ENCODE measurements around the gene SERPINB2. TPM values are rescaled to one million over a fixed set of nuclear protein-coding genes. Genes with fewer than 3 reads are reported as not detected.

SERPINB2 gene
- total RNA-seq, 4 donors from 2014 or later, result 1.2 to 14.5 (median 3.0) TPM

DNA sequence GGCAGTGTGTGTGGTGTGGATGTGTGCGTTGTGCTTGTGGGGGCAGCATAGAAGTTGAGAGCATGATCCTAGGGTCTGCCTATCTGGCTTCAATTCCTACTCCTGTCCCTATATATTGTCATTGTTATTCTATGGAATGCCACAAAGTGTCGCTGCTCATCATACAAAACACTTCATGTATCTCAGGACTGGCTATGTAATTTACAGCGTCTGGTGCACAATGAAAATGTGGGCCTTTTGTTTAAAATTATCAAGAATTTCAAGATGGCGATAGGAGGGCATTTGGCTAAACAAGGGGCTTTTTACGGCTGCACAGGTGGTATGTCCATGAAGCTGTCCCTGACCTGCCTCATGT lies 3.4 kb downstream of the SERPINB2 start:
- no peak for ATAC-seq
- TF ChIP-seq POLR2AphosphoS5 (IDR thresholded peaks at IDR 0.05) (no peak), POLR2A (IDR thresholded peaks at IDR 0.05) (no peak), EP300 (IDR thresholded peaks at IDR 0.05) (no peak)
- TF ChIP-seq, protein P1, sequence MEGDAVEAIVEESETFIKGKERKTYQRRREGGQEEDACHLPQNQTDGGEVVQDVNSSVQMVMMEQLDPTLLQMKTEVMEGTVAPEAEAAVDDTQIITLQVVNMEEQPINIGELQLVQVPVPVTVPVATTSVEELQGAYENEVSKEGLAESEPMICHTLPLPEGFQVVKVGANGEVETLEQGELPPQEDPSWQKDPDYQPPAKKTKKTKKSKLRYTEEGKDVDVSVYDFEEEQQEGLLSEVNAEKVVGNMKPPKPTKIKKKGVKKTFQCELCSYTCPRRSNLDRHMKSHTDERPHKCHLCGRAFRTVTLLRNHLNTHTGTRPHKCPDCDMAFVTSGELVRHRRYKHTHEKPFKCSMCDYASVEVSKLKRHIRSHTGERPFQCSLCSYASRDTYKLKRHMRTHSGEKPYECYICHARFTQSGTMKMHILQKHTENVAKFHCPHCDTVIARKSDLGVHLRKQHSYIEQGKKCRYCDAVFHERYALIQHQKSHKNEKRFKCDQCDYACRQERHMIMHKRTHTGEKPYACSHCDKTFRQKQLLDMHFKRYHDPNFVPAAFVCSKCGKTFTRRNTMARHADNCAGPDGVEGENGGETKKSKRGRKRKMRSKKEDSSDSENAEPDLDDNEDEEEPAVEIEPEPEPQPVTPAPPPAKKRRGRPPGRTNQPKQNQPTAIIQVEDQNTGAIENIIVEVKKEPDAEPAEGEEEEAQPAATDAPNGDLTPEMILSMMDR (IDR thresholded peaks at IDR 0.05), result no peak
- Histone ChIP-seq H3K27me3 (no peaks in the 10 kb centered on the region), H3K36me3 (no peaks in the 10 kb centered on the region), H3K9me3 (no peaks in the 10 kb centered on the region), H3K4me3 (no peak overlapping the region), H3K27ac (no peak overlapping the region), H3K4me1 (no peaks in the 10 kb centered on the region)
- WGBS, 2 donors (ENCODE audit: low coverage in 1 of 2), result 61 to 86% methylated on average over 4 to 5 of the region's 5 CpGs

DNA sequence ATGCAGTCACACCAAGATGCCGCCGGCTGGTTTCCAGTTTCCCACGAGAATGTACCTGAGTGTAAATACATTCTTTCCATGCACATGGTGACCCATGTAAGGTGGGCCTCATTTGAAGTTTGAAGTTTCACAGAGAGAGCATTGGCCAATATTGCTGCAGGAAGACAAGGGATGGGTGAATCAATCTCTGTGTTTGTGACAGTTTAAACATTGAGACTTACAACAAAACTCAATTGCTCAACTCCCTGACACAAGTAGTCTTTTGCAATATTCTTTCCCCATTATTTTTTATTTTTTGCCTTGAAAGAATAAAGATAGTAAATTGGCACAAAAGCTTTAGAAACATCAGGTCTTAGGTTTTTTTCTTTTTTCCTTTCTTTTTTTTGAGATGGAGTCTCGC lies 5.1 kb downstream of the SERPINB2 start:
- H3K36me3 ChIP-seq, result no peaks in the 10 kb centered on the region
- TF ChIP-seq, protein P1 (IDR thresholded peaks at IDR 0.05), result no peak
- no peak for TF ChIP-seq EP300 (IDR thresholded peaks at IDR 0.05)
- TF ChIP-seq POLR2A (IDR thresholded peaks at IDR 0.05), result no peak
- no peak for TF ChIP-seq POLR2AphosphoS5 (IDR thresholded peaks at IDR 0.05)
- no peaks in the 10 kb centered on the region for H3K27me3 ChIP-seq
- H3K27ac ChIP-seq, result no peak overlapping the region
- WGBS, 2 donors (ENCODE audit: low coverage in 1 of 2), result 86 to 100% methylated on average over 1 to 4 of the region's 4 CpGs
- ATAC-seq, result no peak
- no peaks in the 10 kb centered on the region for H3K9me3 ChIP-seq
- H3K4me3 ChIP-seq, result no peak overlapping the region
- H3K4me1 ChIP-seq, result no peaks in the 10 kb centered on the region

DNA sequence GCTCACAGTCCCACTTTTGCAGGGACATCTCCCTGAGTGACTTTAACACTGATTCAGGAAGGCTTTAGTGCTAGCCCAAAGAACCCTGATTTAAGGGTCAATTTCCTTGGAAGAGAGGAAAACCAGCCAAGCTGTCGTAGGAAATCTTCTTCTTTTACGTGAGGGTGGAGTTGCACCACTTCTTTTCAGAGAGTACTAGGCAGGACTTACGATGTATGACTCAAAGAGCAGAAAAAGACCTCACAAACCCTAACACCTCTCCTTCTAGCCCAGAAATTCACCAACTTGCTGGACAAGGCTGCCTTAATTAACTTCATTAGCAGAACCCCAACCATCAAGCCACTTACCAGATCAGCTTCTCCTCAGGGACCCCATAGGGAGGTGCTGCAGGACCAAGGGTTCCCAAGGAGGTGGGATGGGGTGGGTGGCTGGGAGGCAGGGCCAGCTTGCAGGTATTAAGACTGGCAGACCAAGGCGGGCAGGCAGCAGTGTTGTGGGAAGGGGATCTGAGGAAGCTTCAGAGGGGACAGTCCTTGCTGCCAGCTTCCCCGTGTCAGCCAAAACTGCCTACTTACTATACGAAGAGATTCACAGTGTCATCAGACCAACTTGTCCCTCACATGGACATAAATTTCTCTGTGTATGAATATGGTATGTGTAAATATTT lies 6.7 kb downstream of the SERPINB2 start:
- no peaks in the 10 kb centered on the region for H3K4me1 ChIP-seq
- no peaks in the 10 kb centered on the region for H3K27me3 ChIP-seq
- no peak for ATAC-seq
- no peaks in the 10 kb centered on the region for H3K9me3 ChIP-seq
- H3K36me3 ChIP-seq, result no peaks in the 10 kb centered on the region
- no peak overlapping the region for H3K27ac ChIP-seq
- no CpG with 5 or more reads among the region's 6 CpGs for WGBS, 2 donors (ENCODE audit: low coverage in 1 of 2)
- H3K4me3 ChIP-seq, result no peak overlapping the region
- TF ChIP-seq EP300 (IDR thresholded peaks at IDR 0.05) (no peak), POLR2A (IDR thresholded peaks at IDR 0.05) (no peak), POLR2AphosphoS5 (IDR thresholded peaks at IDR 0.05) (no peak)
- TF ChIP-seq, protein P1 (IDR thresholded peaks at IDR 0.05), result no peak

DNA sequence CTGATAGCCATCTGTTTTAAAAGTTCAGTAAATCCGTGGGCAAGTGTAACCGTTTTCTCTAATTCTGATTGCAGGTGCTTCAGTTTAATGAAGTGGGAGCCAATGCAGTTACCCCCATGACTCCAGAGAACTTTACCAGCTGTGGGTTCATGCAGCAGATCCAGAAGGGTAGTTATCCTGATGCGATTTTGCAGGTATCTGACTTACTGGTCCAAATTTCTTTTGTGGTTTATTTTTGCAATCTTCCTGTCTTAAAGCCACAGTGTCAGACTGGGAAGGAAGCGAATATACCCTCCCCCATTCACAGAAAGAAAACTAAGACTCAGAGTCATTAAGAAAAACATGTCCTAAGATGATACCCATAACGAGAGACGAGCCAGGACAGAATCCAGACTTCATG lies 7.7 kb downstream of the SERPINB2 start:
- Histone ChIP-seq H3K4me3 (no peak overlapping the region), H3K27me3 (no peaks in the 10 kb centered on the region), H3K9me3 (no peaks in the 10 kb centered on the region), H3K4me1 (no peaks in the 10 kb centered on the region), H3K36me3 (no peaks in the 10 kb centered on the region), H3K27ac (no peak overlapping the region)
- no peak for ATAC-seq
- WGBS, 2 donors (ENCODE audit: low coverage in 1 of 2), result 59 to 74% methylated on average over 5 to 6 of the region's 6 CpGs
- TF ChIP-seq POLR2A (IDR thresholded peaks at IDR 0.05), result no peak
- TF ChIP-seq POLR2AphosphoS5 (IDR thresholded peaks at IDR 0.05), result no peak
- TF ChIP-seq, protein P1 (IDR thresholded peaks at IDR 0.05), result no peak
- TF ChIP-seq EP300 (IDR thresholded peaks at IDR 0.05), result no peak

DNA sequence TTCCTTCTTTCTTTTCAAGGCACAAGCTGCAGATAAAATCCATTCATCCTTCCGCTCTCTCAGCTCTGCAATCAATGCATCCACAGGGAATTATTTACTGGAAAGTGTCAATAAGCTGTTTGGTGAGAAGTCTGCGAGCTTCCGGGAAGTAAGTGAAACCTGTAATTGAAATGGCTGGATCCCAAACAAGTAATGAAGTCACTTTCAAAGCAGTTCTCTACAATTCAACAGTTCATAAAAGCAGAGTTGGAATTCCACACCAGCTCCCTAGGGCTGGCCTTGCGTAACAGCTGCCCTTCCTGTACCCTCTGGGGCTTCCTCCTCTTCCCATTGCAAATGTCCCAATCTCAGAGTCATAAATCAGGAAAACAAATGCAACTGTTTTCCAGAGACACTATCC lies 9.6 kb downstream of the SERPINB2 start:
- no peak for TF ChIP-seq POLR2A (IDR thresholded peaks at IDR 0.05)
- no peak for TF ChIP-seq POLR2AphosphoS5 (IDR thresholded peaks at IDR 0.05)
- H3K36me3 ChIP-seq, result no peaks in the 10 kb centered on the region
- no peaks in the 10 kb centered on the region for H3K27me3 ChIP-seq
- no peak for ATAC-seq
- no peak overlapping the region for H3K4me3 ChIP-seq
- no peaks in the 10 kb centered on the region for H3K4me1 ChIP-seq
- no peak overlapping the region for H3K27ac ChIP-seq
- no peaks in the 10 kb centered on the region for H3K9me3 ChIP-seq
- 60 to 87% methylated on average over 4 of the region's 4 CpGs for WGBS, 2 donors (ENCODE audit: low coverage in 1 of 2)
